ENCODE data around the gene PRIM1.
"Not testable (repeated sequence)": the region's sequence is repeated elsewhere in the genome, so short reads cannot be mapped to it uniquely, and the experiment has no call there.

The PRIM1 gene

DNA sequence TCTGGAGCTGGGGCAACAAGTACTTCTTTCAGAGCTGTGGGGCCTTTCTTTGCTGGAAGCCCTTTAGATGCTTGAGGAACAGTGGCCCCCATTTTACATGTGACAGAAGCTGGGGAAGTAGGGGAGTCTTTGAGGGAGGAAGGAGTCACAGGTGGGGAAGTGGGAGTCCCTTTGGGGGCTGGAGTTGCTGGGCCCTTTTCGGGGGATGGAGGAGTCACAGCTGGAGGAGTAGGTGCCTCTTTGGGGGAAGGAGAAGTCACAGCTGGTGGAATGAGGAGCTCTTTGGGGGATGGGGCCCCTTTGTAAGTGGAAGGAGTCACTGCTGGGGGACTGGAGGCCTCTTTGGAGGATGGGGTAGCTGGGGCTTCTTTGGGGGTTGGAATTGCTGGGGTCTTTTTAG lies 35.7 kb downstream of the PRIM1 start:
- DNase-seq = no peak

DNA sequence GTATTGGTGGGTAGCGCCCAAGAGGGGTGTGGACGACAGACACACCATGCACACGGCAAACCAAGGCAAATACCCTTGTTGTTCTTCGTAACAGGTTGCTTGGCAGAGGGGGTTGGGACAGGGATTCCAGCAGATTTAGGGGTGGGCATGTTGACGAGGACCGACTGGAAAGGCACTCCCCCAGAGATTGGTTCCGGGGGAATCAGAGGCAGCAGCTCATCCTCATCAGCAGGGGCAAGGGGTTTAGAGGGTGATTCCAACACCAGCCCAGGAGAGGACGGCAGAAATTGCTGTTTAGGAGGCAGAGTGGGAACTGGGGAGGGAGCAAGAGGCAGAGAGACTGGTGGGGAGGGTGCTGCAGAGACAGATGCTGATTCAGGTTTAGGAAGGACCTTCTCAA lies 36.3 kb downstream of the PRIM1 start:
- DNase-seq = no peak

DNA sequence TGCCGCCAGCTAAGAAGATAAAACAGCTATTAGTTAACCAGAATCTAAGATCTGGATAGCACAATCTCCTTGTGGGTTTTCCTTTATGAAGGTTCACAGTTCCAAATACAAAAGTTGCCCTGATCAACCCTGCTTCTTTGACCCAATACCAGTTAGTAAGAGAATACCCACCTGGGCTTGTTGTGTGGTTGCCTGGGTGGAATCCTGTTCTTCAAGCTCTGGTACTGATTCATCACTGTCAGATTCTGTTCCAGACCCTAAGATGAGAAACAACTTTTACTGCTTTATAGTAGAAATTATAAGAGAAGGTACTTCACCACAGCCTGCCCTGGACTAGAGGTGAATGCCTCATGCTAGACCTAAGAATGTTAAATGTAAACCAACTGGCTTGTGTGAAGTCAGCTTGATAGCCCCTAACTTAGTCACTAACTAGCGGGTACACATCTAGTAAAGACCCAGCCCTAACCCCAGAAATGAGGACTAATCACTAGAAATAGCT lies 37.6 kb downstream of the PRIM1 start:
- DNase-seq = no peak

DNA sequence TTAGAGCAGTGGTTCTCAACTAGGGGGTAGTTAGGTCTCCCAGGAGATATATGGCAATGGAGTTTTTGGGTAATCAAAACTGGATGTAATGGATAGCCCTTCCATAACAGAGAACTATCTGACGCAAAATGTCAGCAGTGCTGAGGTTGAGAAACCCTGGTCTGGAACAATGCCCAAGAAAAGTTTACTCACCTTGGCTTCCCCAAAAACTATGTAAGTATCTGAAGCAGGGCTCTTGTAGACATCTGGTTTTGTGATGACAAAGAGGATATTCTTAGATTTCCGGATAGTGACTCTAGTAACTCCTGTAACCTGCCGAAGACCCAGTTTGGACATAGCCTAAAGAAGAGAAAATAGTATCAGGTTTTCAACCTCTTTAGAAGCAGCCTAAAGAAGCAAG lies 38.8 kb downstream of the PRIM1 start:
- DNase-seq = no peak

DNA sequence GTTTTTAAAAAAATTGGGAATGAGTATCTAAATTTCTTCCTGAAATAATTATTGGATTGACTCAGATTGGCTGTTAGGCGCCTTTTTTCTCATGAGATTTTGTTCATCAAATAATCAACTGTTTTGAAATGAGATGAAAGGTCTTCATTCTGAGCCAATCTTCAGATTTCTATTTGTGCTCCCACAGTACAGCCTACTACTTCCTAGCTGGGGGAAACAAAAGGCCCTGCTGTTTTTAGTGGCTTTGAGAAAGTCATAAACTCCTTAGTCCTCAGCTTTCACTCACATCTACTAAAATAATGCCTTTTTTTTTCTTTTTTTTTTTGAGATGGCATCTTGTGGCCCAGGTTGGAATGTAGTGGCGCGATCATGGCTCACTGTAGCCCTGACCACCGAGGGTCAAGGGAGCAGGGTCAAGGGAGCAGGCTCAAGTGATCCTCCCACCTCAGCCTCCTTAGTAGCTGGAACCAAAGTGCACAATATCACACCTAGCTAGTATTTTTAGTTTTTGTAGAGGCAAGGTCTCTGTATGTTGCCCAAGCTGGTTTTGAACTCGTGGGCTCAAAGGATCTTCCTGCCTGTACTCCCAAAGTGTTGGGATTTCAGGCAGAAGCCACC lies 42.3 kb downstream of the PRIM1 start:
- DNase-seq = no peak

DNA sequence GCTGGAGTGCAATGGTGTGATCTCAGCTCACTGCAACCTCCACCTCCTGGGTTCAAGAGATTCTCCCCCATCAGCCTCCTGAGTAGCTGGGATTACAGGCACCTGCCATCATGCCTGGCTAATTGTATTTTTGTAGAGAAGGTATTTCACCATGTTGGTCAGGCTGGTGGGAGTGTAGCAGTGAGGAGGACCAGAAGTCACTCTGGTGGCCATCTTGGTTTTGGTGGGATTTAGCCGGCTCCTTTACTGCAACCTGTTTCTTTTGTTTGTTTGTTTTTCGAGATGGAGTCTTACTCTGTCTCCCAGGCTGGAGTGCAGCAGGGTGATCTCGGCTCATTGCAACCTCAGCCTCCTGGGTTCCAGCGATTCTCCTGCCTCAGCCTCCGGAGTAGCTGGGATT lies 47.6 kb downstream of the PRIM1 start:
- not testable (repeated sequence) for DNase-seq

DNA sequence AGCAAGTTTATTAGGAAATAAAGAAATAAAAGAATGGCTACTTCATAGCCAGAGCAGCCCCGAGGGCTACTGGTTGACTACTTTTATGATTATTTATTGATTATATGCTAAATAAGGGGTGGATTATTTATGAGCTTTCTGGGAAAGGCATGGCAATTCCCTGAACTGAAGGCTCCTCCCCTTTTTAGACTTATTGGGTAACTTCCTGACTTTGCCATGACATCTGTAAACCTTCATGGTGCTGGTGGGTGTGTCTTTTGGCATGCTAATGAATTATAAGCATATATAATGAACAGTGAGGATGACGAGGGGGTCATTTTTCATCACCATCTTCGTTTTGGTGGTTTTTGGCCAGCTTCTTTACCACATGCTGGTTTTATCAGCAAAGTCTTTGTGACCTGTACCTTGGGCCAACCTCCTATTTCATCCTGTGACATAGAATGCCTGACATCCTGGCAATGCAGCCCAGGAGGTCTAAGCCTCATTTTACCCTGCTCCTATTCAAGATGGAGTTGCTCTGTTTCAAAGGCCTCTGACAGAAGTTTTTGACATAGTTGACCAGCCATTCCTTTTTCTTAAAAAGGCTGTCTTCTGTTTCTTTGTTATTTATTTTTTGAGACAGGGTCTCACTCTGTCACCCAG lies 53.0 kb downstream of the PRIM1 start:
- no peak for DNase-seq

DNA sequence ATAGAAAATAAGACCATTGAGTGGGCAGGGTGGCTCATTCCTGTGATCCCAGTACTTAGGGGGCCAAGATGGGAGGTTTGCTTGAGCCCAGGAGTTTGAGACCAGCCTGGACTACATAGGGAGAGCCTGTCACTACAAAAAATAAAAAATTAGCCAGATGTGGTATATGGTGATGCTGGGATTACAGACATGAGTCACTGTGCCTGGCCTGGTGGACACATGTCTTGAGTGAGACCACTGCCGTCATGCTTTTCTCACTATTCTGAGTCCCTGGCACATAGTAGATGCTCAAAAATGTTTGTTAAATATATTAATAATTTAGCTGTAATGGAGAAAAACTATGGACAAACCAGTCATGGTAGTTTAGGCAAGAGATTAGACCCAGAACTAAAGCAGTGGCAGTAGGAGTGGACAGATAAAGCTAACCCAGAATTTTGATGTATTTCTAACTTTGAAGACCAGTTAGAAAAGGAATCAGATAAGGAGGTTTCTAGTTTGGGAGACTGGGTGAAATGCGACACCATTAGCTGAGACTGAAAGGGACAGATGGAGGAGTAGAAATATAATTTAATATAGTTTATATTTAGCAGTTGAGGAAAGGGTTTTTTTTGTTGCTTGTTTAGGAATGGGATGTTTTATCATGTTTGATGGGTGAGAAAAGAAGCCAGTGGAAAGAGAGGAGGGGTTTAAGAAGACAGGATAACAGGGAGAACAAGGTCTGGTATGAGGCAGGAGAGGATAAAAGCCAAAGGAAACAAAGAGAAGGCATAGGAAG lies 56.6 kb downstream of the PRIM1 start:
- DNase-seq = no peak

DNA sequence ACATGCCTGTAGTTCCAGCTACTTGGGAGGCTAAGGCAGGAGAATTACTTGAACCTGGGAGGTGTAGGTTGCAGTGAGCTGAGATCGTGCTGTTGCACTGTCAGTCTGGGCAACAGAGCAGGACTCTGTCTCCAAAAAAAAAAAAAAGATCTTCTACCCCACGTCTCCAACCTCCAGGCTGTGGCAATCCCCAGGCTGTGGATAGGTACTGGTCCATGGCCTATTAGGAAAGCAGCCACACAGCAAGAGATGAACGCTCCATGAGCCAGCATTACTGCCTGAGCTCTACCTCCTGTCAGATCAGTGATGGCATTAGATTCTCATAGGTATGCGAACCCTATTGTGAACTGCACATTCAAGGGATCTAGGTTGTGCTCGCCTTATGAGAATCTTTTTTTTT lies 58.0 kb downstream of the PRIM1 start:
- DNase-seq = no peak

DNA sequence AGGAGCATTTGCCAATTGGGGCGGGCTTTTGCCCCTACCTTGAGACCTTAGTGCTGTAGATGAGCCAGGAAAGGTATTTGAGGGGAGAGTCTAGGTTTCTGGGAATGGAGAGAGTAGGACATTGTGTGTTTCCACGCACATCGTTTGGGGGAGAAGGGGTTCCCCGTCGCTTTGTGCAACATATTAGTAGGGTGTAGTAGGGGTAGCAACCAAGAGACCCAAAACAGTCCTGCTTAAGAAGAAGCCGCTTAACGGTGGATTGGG lies 63.3 kb downstream of the PRIM1 start:
- DNase-seq = no peak

DNA sequence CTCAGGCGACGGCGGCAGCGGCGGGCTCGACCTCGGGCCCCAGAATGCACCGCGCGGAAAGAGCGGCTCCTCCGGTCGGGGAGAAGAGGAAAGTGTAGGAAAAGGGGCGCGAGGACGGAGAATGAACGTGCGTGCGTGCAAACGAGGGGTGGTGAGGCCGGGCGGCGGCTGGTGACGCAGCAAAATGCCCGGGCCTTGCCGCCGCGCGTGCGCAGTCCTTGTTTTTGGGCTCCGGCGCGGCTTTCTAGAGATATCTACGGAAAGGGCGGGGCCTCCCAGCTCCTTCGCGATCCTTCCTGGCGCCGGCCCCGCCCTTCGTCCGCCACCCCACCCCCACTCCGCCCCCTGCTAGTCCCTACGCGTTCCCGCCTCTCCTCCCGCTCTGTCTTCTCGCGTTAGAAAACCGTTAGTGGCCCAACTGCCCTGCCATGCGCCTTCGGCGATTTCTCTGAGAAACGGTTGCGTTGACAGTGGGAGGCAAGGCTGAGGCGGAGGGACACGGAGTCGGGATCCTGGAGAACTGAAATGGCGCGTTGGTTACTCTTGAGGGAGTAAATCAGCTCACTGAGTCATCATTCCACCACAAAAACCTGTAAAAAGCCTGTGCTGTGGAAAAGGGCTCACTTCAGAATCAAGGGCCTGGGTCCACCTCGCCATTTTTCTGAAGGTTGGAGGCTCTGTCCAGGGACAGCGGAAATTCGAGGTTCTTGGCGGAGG lies 63.8 kb downstream of the PRIM1 start, which contains the start of gene PTGES3:
TSS of gene PTGES3 (minus strand) at position 156 of the 717 bp plus-strand sequence. CDS start 285 bp downstream, outside the sequence.
- DNase-seq = peak; percentile 97

DNA sequence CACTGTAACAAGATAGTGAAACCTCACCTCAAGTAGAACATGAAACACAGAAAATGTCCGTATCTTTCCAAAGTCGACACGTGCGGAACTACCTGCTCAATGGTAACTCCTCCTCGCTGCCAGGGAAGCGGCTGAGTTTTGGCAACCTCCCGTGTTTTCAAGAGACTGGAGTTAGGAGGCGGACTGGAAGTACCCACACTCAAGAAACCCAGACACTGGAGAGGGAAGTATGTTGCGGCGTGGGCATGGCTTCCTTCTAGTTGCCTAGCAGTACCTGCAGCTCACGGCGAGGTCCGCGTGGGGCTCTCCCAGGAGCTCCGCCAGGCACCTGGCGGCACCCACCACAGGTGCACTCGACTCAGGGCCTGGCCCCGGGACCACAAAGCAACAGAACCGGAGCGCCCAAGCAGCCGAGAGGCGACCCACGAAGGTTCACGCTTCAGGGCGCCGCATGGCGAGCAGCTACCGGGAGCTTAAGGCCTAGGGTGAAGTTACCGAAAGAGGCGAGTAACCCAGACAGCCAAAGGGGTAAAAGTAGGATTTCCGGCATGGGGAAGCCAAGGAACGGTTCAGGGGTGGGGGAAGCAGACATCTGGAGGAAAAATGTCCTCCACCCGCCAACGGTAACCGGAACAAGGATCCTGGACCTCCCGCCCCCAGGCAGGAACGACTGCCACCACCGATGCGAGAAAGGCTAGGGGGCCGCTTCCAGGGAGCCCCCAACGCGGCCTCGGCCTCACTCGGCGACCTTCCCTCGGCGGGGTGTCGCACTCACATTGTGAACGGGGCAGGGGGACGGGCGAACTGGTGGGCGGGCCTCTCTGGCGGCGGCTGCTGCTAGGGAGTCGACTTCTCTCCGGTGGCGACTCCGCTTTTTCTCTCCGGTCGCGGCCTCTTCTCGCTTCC lies 64.6 kb downstream of the PRIM1 start:
- peak; percentile 72 for DNase-seq

DNA sequence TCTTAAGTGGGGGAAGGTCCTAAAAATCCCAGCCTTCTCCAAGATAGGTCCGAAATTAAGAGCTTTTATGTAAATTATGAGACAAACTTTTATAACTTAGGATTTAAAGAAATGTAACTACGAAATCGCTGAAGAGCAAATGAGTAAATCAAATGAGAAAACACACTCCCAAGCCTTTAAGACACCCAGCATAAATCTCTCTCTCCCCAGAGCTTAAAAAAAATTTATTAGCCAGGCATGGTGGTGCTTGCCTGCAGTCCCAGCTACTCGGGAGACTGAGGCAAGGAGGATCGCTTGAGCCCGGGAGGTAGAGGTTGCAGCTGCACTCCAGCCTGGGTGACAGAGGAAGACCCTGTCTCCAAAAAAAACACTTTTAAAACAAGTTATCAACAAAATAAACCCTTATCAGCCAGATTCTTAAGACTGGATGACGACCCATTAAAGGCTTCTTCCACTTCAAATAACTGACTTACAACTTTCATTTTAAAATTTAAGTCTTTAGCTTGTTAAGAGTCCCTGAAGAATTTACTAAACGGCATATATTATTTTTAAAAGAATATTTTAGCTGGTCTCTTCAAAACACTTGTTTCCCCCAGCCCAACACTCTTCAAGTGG lies 67.3 kb downstream of the PRIM1 start:
- DNase-seq = no peak

DNA sequence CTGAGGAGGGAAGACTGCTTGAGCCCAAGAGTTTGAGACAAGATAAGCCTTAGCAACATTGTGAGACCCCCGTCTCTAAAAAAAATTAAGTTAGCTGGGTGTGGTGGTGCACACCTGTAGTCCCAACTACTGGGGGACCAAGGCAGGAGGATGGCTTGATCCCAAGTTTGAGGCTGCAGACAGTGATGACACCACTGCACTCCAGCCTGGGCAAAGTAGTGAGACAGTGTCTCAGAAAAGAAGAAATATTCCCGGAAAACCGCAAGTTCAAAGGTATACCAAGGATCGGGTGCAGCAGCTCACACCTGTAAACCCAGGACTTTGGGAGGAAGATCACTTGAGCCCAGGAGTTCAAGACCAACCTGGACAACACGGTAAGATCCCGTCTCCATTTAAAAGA lies 69.8 kb downstream of the PRIM1 start:
- no peak for DNase-seq

Data from NCI-H510A treated with DMSO at 0.1 percent for 48 hours (cell line).